H1 (cell line): ENCODE data around the gene DOK6. TPM values are rescaled to one million over a fixed set of nuclear protein-coding genes. Genes with fewer than 3 reads are reported as not detected.

Source experiments
- ASH2L ChIP-seq: fragments of 200-600, 300-600 bp; sonication (generic); IDR thresholded peaks from one replicate; pipeline ENCODE4 v1.7.1; 2017; ENCODE audit warnings: low read length
- ATF3 ChIP-seq: IDR thresholded peaks from 2 replicates; pipeline ENCODE4 v1.6.1; 2011; ENCODE audit warnings: low read depth, mild to moderate bottlenecking, low read length; ENCODE audit not compliant: insufficient read depth
- BCL11A ChIP-seq, 2 experiments: IDR thresholded peaks; one replicate each; pipeline ENCODE4 v1.6.1; 2011; ENCODE audit warnings: low read depth in 2 of 2, low read length in 2 of 2, mild to moderate bottlenecking in 2 of 2
- CEBPB ChIP-seq: IDR thresholded peaks from 2 replicates; pipeline ENCODE4 v1.6.1; 2012; ENCODE audit warnings: low read depth, low read length
- KDM5A ChIP-seq: fragments of 200-600 bp; IDR thresholded peaks from 2 replicates; pipeline ENCODE4 v1.7.1; 2012; ENCODE audit warnings: mild to moderate bottlenecking, low read length, inconsistent platforms, mixed read lengths
- MAFK ChIP-seq: IDR thresholded peaks from 2 replicates; pipeline ENCODE4 v1.6.1; 2012; ENCODE audit warnings: low read depth, mild to moderate bottlenecking, improper control_type of control experiment, low read length
- RNF2 ChIP-seq: fragments of 200-900, 300-1000 bp; sonication (generic); IDR thresholded peaks from 2 replicates; pipeline ENCODE4 v1.7.1; 2016; ENCODE audit warnings: borderline replicate concordance, low read depth, mild to moderate bottlenecking, antibody characterized with exemption, low read length; ENCODE audit not compliant: poor library complexity, severe bottlenecking; ENCODE audit errors: missing control alignments
- SP2 ChIP-seq: IDR thresholded peaks from 2 replicates; pipeline ENCODE4 v1.6.1; 2012; ENCODE audit warnings: mild to moderate bottlenecking, low read length, inconsistent platforms
- TBP ChIP-seq: IDR thresholded peaks from 2 replicates; pipeline ENCODE4 v1.6.1; 2011; ENCODE audit warnings: low read depth, low read length, improper control_type of control experiment
- polyA plus RNA-seq, 7 experiments: library from polyadenylated mRNA; depleted of rRNA in 3 of 7; stranded (reverse) in 5 of 7; unstranded in 2 of 7; fragments of >200 nt in 5 of 7; fragments of 200-250 nt in 2 of 7; gene quantifications; 1 replicate in 5 of 7; 2 replicates in 1 of 7; 4 replicates in 1 of 7; pipeline versions ENCODE4 v1.2.1 to v1.2.3, GENCODE V29; 2011 to 2013; ENCODE audit warnings: missing spikeins in 2 of 7, mixed read lengths in 2 of 7
- total RNA-seq: library from RNA; stranded (reverse); fragmentation: NEBNext Ultra II Directional; extraction: Animal tissue kit (Norgen Biotek cat#: 25700); gene quantifications from 2 replicates; pipeline ENCODE4 v1.2.1, GENCODE V29; 2021
- TF ChIP-seq, protein P1 (sequence below): fragments of 300-600 bp; sonication (generic); IDR thresholded peaks from 2 replicates; pipeline ENCODE4 v1.7.1; 2012; ENCODE audit warnings: low read length, moderate library complexity, mild to moderate bottlenecking, inconsistent platforms; ENCODE audit not compliant: insufficient replicate concordance
- TF ChIP-seq, protein P2 (sequence below): IDR thresholded peaks from 2 replicates; pipeline ENCODE4 v1.6.1; 2012; ENCODE audit warnings: inconsistent platforms

The DOK6 gene
- total and polyA plus RNA-seq, 2 of the 8 experiments (the other 6 are each of a cell fraction or from before 2014, with no cell fraction given) = 0.33 to 0.50 TPM

GRCh38 chr18:69622184-69622583 is 221.5 kb downstream of the DOK6 start (continued):
- TF ChIP-seq, protein P1, sequence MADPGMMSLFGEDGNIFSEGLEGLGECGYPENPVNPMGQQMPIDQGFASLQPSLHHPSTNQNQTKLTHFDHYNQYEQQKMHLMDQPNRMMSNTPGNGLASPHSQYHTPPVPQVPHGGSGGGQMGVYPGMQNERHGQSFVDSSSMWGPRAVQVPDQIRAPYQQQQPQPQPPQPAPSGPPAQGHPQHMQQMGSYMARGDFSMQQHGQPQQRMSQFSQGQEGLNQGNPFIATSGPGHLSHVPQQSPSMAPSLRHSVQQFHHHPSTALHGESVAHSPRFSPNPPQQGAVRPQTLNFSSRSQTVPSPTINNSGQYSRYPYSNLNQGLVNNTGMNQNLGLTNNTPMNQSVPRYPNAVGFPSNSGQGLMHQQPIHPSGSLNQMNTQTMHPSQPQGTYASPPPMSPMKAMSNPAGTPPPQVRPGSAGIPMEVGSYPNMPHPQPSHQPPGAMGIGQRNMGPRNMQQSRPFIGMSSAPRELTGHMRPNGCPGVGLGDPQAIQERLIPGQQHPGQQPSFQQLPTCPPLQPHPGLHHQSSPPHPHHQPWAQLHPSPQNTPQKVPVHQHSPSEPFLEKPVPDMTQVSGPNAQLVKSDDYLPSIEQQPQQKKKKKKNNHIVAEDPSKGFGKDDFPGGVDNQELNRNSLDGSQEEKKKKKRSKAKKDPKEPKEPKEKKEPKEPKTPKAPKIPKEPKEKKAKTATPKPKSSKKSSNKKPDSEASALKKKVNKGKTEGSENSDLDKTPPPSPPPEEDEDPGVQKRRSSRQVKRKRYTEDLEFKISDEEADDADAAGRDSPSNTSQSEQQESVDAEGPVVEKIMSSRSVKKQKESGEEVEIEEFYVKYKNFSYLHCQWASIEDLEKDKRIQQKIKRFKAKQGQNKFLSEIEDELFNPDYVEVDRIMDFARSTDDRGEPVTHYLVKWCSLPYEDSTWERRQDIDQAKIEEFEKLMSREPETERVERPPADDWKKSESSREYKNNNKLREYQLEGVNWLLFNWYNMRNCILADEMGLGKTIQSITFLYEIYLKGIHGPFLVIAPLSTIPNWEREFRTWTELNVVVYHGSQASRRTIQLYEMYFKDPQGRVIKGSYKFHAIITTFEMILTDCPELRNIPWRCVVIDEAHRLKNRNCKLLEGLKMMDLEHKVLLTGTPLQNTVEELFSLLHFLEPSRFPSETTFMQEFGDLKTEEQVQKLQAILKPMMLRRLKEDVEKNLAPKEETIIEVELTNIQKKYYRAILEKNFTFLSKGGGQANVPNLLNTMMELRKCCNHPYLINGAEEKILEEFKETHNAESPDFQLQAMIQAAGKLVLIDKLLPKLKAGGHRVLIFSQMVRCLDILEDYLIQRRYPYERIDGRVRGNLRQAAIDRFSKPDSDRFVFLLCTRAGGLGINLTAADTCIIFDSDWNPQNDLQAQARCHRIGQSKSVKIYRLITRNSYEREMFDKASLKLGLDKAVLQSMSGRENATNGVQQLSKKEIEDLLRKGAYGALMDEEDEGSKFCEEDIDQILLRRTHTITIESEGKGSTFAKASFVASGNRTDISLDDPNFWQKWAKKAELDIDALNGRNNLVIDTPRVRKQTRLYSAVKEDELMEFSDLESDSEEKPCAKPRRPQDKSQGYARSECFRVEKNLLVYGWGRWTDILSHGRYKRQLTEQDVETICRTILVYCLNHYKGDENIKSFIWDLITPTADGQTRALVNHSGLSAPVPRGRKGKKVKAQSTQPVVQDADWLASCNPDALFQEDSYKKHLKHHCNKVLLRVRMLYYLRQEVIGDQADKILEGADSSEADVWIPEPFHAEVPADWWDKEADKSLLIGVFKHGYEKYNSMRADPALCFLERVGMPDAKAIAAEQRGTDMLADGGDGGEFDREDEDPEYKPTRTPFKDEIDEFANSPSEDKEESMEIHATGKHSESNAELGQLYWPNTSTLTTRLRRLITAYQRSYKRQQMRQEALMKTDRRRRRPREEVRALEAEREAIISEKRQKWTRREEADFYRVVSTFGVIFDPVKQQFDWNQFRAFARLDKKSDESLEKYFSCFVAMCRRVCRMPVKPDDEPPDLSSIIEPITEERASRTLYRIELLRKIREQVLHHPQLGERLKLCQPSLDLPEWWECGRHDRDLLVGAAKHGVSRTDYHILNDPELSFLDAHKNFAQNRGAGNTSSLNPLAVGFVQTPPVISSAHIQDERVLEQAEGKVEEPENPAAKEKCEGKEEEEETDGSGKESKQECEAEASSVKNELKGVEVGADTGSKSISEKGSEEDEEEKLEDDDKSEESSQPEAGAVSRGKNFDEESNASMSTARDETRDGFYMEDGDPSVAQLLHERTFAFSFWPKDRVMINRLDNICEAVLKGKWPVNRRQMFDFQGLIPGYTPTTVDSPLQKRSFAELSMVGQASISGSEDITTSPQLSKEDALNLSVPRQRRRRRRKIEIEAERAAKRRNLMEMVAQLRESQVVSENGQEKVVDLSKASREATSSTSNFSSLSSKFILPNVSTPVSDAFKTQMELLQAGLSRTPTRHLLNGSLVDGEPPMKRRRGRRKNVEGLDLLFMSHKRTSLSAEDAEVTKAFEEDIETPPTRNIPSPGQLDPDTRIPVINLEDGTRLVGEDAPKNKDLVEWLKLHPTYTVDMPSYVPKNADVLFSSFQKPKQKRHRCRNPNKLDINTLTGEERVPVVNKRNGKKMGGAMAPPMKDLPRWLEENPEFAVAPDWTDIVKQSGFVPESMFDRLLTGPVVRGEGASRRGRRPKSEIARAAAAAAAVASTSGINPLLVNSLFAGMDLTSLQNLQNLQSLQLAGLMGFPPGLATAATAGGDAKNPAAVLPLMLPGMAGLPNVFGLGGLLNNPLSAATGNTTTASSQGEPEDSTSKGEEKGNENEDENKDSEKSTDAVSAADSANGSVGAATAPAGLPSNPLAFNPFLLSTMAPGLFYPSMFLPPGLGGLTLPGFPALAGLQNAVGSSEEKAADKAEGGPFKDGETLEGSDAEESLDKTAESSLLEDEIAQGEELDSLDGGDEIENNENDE = no peak
- TF ChIP-seq ATF3 = no peak
- no peak for TF ChIP-seq ASH2L
- TF ChIP-seq BCL11A (IDR thresholded peaks at IDR 0.05; ENCODE audit: low read depth in 2 of 2, low read length in 2 of 2) = no peak
- TF ChIP-seq MAFK = no peak
- TF ChIP-seq CEBPB = no peak
- TF ChIP-seq, protein P2, sequence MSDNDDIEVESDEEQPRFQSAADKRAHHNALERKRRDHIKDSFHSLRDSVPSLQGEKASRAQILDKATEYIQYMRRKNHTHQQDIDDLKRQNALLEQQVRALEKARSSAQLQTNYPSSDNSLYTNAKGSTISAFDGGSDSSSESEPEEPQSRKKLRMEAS = no peak
- TF ChIP-seq TBP = no peak
- TF ChIP-seq SP2 = no peak
- TF ChIP-seq KDM5A = no peak
- TF ChIP-seq RNF2 = no peak
